ENCODE data around the gene PPP6R1. TPM values are rescaled to one million over a fixed set of nuclear protein-coding genes. Genes with fewer than 3 reads are reported as not detected.

The PPP6R1 gene
- total and polyA plus RNA-seq, 2 of the 13 experiments (the other 11 are each of a cell fraction or from before 2014, with no cell fraction given): 25.8 to 54.0 TPM

- TF ChIP-seq AHDC1 (CRISPR knock-in tag; IDR thresholded peaks at IDR 0.05; ENCODE audit: borderline replicate concordance) (no peak; the same call in 1 of the 2 replicates), ARID4A (CRISPR knock-in tag; IDR thresholded peaks at IDR 0.05; ENCODE audit: borderline replicate concordance) (no peak), ZFP62 (CRISPR knock-in tag; IDR thresholded peaks at IDR 0.05) (no peak), ZNF780A (CRISPR knock-in tag; IDR thresholded peaks at IDR 0.05) (no peak), POLR2A (IDR thresholded peaks at IDR 0.05; ENCODE audit: insufficient read depth in 1 of 2, low read depth in 2 of 2, low read length in 2 of 2) (peak in 1 of 2 experiments; percentile 30; a peak in 2 of 4 replicates), CENPT (CRISPR knock-in tag; IDR thresholded peaks at IDR 0.05; ENCODE audit: low read depth) (no peak), DPF2 (CRISPR knock-in tag; IDR thresholded peaks at IDR 0.05; ENCODE audit: borderline replicate concordance, low read depth) (no peak), ZNF724P (CRISPR knock-in tag; IDR thresholded peaks at IDR 0.05; ENCODE audit: borderline replicate concordance) (no peak), ETV6 (CRISPR knock-in tag; conservative IDR thresholded peaks at IDR 0.05) (no peak), HOXD1 (CRISPR knock-in tag; IDR thresholded peaks at IDR 0.05) (no peak), HMGXB4 (CRISPR knock-in tag; IDR thresholded peaks at IDR 0.05; ENCODE audit: borderline replicate concordance in 1 of 2, low read depth in 1 of 2) (0 out of 4 replicates have a peak, but pooled peaks of 1 of the 2 experiments have one; percentile 18), ZNF275 (CRISPR knock-in tag; IDR thresholded peaks at IDR 0.05; ENCODE audit: borderline replicate concordance) (0 out of 2 replicates have a peak, but pooled peaks have one; percentile 41), ZKSCAN5 (CRISPR knock-in tag; IDR thresholded peaks at IDR 0.05) (no peak), ZNF773 (CRISPR knock-in tag; IDR thresholded peaks at IDR 0.05; ENCODE audit: borderline replicate concordance) (no peak), RBM39 (IDR thresholded peaks at IDR 0.05; ENCODE audit: low read depth, low read length, poor library complexity, severe bottlenecking) (peak; percentile 71)
Observed at GRCh38 chr19:55209693-55210472, 48.9 kb downstream of the PPP6R1 start (continued).
